Measurements from ENCODE around the gene PRKAG3.

GRCh38 chr2:218880102-218880858 lies 48.7 kb upstream of the PRKAG3 start, which contains the start of gene WNT10A:
- no peak for TF ChIP-seq CTCF (IDR thresholded peaks at IDR 0.05)
- no peak for TF ChIP-seq POLR2A (IDR thresholded peaks at IDR 0.05)
